Measurements from ENCODE around the gene MYO1C.

DNA sequence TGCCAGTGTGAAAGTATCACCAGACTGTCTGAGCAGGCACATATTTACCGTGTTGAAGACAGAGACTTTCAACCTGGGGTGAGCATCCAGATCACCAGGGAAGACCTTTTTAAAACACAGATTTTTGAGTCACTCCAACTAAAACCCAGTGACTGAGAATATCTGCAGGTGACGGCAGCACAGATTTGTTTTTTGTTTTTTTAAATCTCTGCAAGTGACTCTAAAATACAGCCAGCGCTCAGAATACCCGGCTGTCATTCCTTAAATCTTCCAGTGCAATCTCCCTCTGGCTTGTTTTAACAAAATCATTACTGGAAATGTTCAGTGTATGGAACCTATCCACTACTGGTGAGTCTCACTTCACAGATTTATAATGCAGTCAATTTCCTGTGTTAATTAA, 43.3 kb upstream of the MYO1C start:
- TF ChIP-seq POLR2AphosphoS5 (IDR thresholded peaks at IDR 0.05; ENCODE audit: low read depth) (no peak), GABPA (IDR thresholded peaks at IDR 0.05; ENCODE audit: low read depth) (no peak), SPI1 (IDR thresholded peaks at IDR 0.05; ENCODE audit: borderline replicate concordance, low read depth) (no peak)
- TF ChIP-seq, protein P1, sequence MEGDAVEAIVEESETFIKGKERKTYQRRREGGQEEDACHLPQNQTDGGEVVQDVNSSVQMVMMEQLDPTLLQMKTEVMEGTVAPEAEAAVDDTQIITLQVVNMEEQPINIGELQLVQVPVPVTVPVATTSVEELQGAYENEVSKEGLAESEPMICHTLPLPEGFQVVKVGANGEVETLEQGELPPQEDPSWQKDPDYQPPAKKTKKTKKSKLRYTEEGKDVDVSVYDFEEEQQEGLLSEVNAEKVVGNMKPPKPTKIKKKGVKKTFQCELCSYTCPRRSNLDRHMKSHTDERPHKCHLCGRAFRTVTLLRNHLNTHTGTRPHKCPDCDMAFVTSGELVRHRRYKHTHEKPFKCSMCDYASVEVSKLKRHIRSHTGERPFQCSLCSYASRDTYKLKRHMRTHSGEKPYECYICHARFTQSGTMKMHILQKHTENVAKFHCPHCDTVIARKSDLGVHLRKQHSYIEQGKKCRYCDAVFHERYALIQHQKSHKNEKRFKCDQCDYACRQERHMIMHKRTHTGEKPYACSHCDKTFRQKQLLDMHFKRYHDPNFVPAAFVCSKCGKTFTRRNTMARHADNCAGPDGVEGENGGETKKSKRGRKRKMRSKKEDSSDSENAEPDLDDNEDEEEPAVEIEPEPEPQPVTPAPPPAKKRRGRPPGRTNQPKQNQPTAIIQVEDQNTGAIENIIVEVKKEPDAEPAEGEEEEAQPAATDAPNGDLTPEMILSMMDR (IDR thresholded peaks at IDR 0.05; ENCODE audit: insufficient read depth, low read length): no peak
- TF ChIP-seq, protein P2, sequence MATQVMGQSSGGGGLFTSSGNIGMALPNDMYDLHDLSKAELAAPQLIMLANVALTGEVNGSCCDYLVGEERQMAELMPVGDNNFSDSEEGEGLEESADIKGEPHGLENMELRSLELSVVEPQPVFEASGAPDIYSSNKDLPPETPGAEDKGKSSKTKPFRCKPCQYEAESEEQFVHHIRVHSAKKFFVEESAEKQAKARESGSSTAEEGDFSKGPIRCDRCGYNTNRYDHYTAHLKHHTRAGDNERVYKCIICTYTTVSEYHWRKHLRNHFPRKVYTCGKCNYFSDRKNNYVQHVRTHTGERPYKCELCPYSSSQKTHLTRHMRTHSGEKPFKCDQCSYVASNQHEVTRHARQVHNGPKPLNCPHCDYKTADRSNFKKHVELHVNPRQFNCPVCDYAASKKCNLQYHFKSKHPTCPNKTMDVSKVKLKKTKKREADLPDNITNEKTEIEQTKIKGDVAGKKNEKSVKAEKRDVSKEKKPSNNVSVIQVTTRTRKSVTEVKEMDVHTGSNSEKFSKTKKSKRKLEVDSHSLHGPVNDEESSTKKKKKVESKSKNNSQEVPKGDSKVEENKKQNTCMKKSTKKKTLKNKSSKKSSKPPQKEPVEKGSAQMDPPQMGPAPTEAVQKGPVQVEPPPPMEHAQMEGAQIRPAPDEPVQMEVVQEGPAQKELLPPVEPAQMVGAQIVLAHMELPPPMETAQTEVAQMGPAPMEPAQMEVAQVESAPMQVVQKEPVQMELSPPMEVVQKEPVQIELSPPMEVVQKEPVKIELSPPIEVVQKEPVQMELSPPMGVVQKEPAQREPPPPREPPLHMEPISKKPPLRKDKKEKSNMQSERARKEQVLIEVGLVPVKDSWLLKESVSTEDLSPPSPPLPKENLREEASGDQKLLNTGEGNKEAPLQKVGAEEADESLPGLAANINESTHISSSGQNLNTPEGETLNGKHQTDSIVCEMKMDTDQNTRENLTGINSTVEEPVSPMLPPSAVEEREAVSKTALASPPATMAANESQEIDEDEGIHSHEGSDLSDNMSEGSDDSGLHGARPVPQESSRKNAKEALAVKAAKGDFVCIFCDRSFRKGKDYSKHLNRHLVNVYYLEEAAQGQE (IDR thresholded peaks at IDR 0.05; ENCODE audit: insufficient replicate concordance, low read depth): no peak
